ENCODE results near the gene SEC16A. TPM values are rescaled to one million over a fixed set of nuclear protein-coding genes. Genes with fewer than 3 reads are reported as not detected.

SEC16A gene
- total RNA-seq, 1 donor from 2014 or later: 66.1 TPM

DNA sequence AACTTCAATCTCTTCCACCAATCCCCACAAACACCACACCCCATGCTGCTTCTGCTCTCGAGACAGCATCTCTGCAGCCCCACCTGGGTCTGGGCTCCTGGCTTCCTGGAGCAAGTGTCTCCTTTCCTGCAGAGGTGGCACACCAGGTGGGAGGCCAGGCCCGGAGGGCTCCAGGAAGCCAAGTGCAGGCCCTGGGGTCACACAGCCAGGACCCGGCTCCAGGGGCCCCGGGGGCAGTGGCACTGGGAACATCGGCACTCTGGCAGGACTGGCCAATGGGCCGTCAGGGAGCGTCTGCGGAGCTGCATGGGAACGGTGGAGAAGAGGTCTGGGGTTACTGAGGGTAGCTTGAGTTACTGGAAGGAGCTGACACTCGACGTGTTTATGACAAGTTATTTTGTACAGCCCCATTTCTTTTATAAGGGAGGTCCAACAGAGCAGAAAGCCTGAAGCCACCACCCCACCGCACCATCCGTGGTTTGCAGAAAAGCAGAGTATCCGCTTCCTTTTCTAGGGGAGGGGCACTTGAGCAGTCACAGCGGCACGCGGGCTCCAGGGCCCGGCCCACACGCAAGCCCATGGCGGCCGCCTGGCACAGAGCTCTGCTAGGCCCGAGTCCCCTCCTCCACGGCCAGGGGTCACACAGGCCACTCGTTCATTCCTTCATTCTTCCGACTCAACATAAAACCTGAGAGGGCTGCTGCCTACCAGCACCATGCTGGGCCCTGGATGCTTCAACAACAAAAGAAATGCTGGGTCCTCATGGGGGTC is 28.6 kb downstream of the SEC16A start:
- Histone ChIP-seq H3K9me3 (no peaks in the 10 kb centered on the region), H3K4me1 (no peaks in the 10 kb centered on the region), H3K36me3 (peaks cover 79 to 100% of the 10 kb centered on the region in 2 donors), H3K4me3 (no peak overlapping the region), H3K27me3 (no peaks in the 10 kb centered on the region), H3K27ac (no peak overlapping the region)
- TF ChIP-seq CTCF (IDR thresholded peaks at IDR 0.05): no peak
- DNase-seq (ENCODE audit: low spot score in 2 of 2): no peak
- intact Hi-C loops (cut with DNase I): no loop called here

DNA sequence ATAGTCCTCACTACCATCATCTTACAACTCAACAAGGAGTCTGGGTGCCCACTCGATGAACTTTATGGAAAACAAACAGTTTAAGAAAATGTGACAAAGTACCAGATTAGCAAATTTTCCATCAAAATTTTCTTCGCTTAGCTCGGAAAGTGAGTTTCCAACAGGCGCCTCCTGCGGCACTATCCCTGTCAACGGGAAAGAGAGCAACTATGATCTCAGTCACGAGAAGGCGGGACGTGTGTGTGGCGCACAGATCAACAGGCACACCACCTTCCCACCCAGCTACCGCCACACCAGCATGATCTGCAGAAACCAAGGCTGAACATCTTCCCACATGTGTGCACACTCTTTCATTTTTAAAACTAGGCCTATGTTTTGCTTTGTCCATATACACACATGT is 29.5 kb downstream of the SEC16A start:
- intact Hi-C loops (cut with DNase I): no loop called here
- no peaks in the 10 kb centered on the region for H3K4me1 ChIP-seq
- no peak overlapping the region for H3K27ac ChIP-seq
- no peak for TF ChIP-seq CTCF (IDR thresholded peaks at IDR 0.05)
- no peaks in the 10 kb centered on the region for H3K27me3 ChIP-seq
- no peak overlapping the region for H3K4me3 ChIP-seq
- no peaks in the 10 kb centered on the region for H3K9me3 ChIP-seq
- H3K36me3 ChIP-seq: peaks cover 79 to 100% of the 10 kb centered on the region in 2 donors
- no peak for DNase-seq (ENCODE audit: low spot score in 2 of 2)

DNA sequence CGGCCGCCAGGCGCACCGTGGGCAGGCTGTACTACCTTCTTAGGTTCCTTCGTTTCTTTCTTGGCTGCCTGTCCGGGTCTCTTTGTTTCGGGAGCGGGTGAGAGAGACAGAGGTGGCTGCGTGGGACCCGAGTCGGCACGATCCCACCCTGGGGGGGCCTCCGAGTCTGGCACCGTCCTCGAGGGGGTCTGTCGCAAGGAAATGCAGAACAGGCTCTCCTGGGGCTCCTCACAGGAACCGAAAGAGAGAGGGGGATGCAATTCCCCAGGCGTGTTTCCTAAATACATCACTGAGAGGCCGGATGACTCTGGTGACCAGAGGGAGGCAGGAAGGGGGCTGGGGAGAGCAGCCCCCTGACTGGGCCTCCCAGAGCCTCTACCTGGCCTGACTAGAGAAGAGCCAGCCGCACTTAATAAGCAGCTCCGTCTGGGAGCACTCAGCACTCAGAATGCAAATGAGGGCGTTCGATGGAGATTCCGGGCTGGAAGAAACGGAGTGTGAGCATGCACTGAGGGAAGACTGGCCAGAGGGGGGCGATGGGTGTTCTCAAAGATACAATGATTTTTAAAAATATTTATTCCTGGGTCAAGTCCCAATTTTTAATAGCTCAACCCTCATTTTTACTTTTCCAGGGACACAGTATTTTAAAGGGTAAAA is 31.5 kb downstream of the SEC16A start:
- Histone ChIP-seq H3K4me3 (no peak overlapping the region), H3K27ac (no peak overlapping the region), H3K27me3 (no peaks in the 10 kb centered on the region), H3K9me3 (no peaks in the 10 kb centered on the region), H3K4me1 (no peaks in the 10 kb centered on the region), H3K36me3 (peaks cover 80 to 100% of the 10 kb centered on the region in 2 donors)
- intact Hi-C loops (cut with DNase I): no loop called here
- no peak for TF ChIP-seq CTCF (IDR thresholded peaks at IDR 0.05)
- DNase-seq (ENCODE audit: low spot score in 2 of 2): no peak

DNA sequence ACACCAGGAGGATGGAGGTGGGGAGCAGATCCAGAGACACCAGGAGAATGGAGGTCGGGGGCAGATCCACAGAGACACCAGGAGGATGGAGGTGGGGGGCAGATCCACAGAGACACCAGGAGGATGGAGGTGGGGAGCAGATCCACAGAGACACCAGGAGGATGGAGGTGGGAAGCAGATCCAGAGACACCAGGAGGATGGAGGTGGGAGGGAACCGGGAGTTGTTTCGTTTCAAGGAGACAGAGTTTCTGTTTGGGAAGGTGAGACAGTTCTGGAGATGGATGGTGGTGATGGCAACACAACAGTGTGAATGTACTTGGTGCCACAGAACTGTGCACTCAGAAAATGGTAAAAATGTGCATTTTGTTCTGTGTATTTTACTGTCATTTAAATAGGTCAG is 34.2 kb downstream of the SEC16A start:
- no peaks in the 10 kb centered on the region for H3K27me3 ChIP-seq
- no peak for TF ChIP-seq CTCF (IDR thresholded peaks at IDR 0.05)
- H3K4me3 ChIP-seq: no peak overlapping the region
- H3K9me3 ChIP-seq: no peaks in the 10 kb centered on the region
- peaks cover 81 to 98% of the 10 kb centered on the region in 2 donors for H3K36me3 ChIP-seq
- no peak for DNase-seq (ENCODE audit: low spot score in 2 of 2)
- H3K4me1 ChIP-seq: no peaks in the 10 kb centered on the region
- intact Hi-C loops (cut with DNase I): no loop called here
- H3K27ac ChIP-seq: no peak overlapping the region

GRCh38 chr9:136447173-136447778 is 35.6 kb downstream of the SEC16A start:
- no peak overlapping the region for H3K27ac ChIP-seq
- no peaks in the 10 kb centered on the region for H3K27me3 ChIP-seq
- intact Hi-C loops (cut with DNase I): no loop called here
- no peak for TF ChIP-seq CTCF (IDR thresholded peaks at IDR 0.05)
- no peak for DNase-seq (ENCODE audit: low spot score in 2 of 2)
- H3K36me3 ChIP-seq: peaks cover 92 to 98% of the 10 kb centered on the region in 2 donors
- no peak overlapping the region for H3K4me3 ChIP-seq
- H3K4me1 ChIP-seq: no peaks in the 10 kb centered on the region
- no peaks in the 10 kb centered on the region for H3K9me3 ChIP-seq
